ENCODE data around the gene CDK14. TPM values are rescaled to one million over a fixed set of nuclear protein-coding genes. Genes with fewer than 3 reads are reported as not detected.
"Not testable (repeated sequence)": the region's sequence is repeated elsewhere in the genome, so short reads cannot be mapped to it uniquely, and the experiment has no call there.

CDK14 gene
- polyA plus RNA-seq, 3 donors, result 28.6 to 35.1 (median 33.7) TPM

DNA sequence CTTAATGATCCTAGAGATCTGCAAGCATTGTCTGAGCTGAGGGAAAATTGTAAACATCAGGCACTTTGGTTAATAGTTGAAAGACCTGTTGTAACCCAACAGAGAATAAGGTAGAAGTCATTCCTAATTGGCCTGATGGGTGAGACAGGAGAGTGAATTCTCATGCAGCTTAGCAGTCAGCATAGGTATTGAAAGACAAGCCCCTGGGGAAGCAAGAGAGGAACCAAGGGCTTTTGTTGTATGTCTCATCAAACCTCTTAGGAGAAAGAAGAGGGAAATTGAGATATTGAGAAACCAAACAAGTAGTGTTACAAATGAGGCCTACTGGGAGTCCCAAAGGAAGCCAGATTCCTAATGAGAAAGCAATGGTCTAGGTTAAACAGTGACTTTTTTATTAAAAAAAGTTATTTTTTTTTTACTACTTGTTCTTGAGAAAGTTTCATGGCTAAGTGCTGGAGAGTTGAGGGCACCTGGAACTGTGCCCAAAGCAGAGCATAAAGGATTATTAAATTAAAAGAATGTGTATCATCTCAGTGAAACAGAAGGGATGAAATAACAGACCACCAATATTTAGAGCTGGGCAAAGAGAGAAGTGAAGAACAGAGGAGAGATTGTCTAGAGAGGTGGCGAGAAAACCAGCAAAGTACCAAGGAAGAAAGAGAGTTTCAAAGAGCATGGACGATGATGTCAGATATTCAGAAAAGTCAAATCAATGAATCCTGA, 168.9 kb downstream of the CDK14 start:
- DNase-seq (ENCODE audit: extremely low read depth in 1 of 11, low read depth in 9 of 11, low spot score in 4 of 11), result no peak

DNA sequence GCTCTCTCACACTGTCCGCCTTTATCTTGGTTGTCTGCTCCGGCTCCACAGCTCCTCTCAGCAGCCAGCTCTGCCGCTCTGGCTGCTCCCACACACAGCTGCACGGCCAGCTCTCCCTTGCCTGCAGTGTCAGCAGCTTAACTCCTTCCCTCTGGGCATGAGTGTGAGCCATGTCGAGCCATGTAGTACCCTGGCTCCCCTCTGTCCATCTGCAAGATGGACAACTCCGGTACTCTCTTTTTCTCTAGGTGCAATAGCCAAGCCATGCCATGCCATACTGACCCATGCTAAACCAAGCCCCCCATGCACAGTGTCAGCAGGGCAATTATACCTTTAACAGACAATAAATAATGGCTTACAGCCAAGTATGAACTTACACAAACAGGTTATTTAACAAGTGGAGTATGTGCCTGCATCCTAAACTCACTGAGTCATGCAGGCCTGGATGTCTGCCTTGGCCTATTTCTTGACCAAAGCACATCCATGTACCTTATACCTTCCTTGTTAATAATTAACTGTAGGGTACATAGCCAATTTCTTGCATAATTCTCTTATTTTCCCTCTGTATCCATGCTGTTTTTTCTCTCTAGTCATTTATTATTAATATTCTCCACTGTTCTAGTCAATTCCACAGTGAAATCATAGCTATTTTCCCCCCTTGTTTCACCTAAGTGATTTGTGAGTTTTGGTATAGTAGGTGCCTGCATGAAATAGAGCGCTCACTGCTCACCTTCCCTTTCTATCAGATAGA, 170.9 kb downstream of the CDK14 start:
- DNase-seq (ENCODE audit: extremely low read depth in 1 of 11, low read depth in 9 of 11, low spot score in 4 of 11), result peak in 9 of 11 donors; percentile 36 to 54 (median 47)

DNA sequence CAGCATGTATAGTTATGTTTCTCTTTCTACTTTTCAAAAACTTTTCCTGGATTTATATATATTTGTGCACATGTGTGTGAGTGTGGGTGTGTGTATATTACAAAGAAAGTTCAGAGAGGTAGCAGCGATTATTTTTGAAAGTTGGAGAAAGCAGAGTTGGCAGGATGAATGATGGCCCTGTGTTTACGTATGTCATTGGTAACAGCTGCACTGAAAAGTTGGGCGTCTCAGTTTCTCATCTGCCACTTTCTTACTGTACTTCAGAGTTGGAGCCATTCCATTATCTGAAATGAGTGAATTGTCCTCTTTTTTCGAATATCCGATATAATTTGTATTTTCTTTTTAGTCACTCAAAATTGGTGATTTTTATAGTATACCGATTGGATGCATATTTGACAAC, 172.2 kb downstream of the CDK14 start:
- no peak for DNase-seq (ENCODE audit: extremely low read depth in 1 of 11, low read depth in 9 of 11, low spot score in 4 of 11)

DNA sequence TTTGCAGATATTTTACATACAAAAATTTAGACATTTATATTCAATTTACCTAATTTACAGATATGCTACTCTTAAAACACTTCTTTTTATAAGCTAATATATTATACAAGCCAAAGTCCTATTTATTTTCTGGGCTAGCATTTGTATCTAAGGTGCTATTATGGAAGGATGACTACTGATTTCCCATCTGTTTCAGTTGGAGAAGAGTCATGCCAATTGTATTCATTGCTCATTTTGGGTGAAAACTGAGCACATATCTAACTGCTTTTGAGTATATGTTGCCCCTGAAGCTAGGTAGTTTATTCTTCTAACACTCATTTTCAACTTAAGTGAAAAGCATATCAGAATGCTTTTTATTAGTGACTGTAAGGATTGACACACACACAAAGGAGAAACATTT, 172.9 kb downstream of the CDK14 start:
- DNase-seq (ENCODE audit: extremely low read depth in 1 of 11, low read depth in 9 of 11, low spot score in 4 of 11), result no peak

DNA sequence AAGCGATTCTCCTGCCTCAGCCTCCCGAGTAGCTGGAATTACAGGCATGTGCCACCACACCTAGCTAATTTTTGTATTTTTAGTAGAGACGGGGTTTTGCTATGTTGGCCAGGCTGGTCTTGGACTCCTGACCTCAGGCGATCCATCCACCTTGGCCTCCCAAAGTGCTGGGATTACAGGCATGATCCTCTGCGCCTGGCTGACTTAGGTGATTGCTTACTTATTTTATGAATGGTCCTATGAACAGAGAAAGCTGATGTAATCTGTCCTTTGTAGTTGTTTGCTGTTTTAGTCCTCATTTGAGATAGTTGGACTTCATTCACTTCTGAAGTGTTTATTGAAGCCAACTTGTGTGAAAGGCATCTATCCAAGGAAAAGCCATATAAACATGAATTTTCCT, 173.4 kb downstream of the CDK14 start:
- DNase-seq (ENCODE audit: extremely low read depth in 1 of 11, low read depth in 9 of 11, low spot score in 4 of 11), result not testable (repeated sequence)

DNA sequence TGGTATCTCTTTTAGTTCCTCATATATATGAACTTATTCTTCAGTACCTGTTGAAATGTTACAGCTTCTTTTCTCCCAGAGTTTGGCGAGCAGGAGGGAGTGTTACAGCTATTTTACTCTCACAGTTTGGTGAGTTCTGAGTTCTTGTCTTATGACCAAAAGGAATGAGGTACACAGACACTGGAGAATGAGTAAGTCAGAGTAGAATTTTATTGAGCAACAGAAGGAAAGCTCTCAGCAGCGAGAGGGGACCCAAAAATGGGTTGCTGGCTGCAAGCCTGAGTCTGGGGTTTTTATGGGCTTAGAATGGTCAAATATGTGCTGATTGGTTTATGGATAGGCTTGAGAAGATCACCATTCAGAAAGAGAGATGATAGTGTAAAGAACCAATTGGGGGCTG, 175.2 kb downstream of the CDK14 start:
- no peak for DNase-seq (ENCODE audit: extremely low read depth in 1 of 11, low read depth in 9 of 11, low spot score in 4 of 11)

DNA sequence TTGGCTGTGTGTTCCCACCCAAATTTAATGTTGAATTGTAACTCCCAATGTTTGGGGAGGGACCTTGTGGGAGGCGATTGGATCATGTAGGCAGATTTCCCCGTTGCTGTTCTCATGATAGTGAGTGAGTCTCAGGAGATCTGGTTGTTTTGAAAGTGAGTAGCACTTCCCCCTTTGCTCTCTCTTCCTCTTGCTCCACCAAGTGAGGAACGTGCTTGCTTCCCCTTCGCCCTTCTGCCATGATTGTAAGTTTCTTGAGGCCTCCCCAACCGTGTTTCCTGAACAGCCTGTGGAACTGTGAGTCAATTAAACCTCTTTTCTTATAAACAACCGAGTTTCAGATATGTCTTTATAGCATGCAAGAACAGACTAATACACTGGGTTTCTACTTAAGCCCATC, 176.3 kb downstream of the CDK14 start:
- DNase-seq (ENCODE audit: extremely low read depth in 1 of 11, low read depth in 9 of 11, low spot score in 4 of 11), result no peak

DNA sequence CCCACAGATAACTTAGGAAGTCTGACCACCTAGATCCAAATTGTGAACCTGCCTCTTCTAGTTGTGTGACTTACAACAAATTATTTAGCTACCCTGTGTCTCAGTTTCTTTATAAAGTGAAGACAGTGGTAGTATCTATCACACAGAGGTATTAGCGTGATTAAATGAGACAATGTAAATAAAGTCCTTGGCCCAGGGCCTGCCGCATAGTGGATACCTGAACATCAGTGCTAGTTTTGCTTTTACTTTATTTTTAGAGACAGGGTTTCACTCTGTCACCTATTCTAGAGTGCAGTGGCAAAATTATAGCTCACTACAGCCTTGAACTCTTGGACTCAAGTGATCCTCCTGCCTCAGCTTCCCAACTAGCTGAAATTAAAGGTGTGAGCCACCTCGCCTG, 177.1 kb downstream of the CDK14 start:
- DNase-seq (ENCODE audit: extremely low read depth in 1 of 11, low read depth in 9 of 11, low spot score in 4 of 11), result no peak

DNA sequence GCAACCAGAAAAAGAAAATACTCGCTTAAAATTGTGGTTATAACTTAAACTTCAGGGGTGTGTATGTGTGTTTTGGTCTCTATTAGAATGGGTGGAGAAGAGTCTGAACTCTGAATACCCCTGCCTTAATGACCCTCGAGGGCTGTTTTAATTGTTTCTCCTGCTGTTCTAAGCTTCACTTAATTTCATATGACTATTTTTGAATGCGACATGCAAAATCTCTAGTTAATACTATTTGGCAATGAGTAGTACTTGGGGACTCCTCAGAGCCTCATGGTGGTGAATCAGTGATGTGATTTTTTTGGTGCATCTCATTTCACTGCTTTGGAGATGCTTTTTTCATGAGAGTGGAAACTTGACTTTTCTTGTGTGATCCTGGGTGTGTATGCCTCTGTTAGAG, 178.6 kb downstream of the CDK14 start:
- DNase-seq (ENCODE audit: extremely low read depth in 1 of 11, low read depth in 9 of 11, low spot score in 4 of 11), result no peak

DNA sequence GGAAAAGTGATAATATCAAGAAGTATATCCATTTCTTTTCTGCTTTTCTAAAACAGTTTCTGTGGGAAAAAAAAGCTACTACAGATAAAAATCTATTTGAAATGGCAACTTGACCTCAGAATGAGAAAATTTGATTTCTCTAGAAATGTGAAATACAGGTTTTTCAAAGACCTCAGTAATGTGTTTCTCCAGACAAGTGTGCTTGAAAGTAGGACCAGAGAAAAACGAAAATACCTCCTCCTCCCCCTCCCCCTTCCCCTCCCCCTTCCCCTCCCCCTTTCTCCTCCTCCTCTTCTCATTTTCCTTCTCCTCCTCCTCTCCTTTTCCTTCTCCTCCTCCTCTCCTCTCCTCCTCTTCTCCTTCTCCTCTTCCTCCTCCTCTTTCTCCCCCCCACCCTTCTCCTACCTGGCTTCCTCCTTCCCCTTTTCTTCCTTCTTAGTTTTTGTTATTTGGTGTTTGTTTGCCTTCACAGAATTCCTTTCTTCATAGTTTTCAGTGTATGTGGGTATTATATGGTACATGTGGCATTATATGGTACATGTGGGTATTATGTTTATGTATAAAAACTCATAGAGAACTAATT, 179.4 kb downstream of the CDK14 start:
- no peak for DNase-seq (ENCODE audit: extremely low read depth in 1 of 11, low read depth in 9 of 11, low spot score in 4 of 11)

DNA sequence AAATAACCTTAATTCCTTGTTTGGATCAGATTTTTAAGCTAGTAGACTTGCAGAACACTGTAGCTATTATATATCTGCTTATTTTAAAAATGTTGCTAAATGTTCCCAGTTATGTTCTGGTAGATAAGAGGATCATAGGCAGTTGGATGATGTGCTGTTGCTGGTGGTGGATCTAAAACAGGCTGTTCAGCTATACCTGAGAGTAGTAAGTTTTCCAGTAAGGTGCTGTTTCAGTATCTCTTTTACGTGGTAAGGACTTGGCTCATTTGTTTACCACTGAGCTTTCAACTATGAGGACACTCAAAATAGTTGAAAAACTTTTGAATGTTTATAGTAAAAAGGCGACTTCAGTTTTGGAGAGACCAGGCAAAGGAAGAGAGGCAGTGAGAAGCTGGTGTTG, 180.9 kb downstream of the CDK14 start:
- no peak for DNase-seq (ENCODE audit: extremely low read depth in 1 of 11, low read depth in 9 of 11, low spot score in 4 of 11)

DNA sequence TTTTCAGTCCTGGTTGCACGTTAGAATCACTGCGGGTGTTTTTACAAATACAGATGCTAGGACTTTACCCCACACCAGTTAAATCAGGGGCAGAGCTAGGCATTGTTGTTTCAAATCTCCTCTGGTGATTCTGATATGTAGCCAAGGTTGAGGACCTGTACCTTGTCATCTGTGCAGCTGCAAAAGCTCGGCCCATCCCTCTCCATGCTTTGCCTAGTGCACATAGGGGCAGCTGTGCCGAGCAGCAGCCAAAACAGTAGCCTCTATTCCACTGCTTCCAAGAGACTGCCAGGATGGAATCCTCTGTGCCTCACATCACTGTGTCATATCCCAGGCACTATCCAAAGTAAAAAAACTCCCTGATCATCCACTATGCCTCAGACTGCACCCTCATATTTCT, 181.3 kb downstream of the CDK14 start:
- DNase-seq (ENCODE audit: extremely low read depth in 1 of 11, low read depth in 9 of 11, low spot score in 4 of 11), result no peak

DNA sequence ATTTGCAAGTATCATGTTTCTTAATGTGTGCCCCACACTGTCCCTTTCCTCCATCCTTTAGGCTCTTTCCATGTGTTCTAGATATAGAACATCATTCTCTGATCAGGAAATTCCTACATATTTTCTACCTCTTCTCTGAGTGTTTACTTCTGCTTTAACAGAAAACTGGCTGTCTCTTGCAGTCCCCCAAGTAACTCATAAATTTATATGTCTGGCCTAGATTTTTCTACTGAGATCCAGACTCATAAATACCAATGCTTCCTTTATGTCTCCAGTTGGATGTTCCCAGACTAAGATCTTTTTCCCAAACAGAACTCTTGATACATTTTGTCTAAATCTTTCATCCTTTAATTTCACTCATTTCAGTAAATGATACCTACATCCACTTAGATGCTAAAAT, 181.8 kb downstream of the CDK14 start:
- DNase-seq (ENCODE audit: extremely low read depth in 1 of 11, low read depth in 9 of 11, low spot score in 4 of 11), result no peak

DNA sequence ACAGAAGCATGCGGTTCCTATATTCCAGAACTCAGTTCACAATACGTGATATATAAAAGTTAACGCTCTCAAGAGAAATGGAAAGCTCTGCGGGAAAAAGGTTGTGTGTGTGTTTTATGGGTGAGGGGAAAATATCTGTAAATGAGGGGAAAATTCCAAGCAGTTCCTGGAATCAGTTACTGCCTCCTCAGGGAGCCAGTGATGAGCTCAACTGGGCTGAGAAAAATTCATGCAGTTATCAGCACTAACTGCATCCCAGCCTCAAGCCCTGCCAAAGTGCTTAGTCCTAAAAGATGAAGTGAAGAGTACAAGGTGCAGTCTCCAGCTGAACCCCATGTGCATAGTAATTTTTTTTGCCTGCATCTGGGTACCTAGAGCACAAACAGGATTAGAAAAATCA, 191.9 kb downstream of the CDK14 start:
- DNase-seq (ENCODE audit: extremely low read depth in 1 of 11, low read depth in 9 of 11, low spot score in 4 of 11), result no peak

DNA sequence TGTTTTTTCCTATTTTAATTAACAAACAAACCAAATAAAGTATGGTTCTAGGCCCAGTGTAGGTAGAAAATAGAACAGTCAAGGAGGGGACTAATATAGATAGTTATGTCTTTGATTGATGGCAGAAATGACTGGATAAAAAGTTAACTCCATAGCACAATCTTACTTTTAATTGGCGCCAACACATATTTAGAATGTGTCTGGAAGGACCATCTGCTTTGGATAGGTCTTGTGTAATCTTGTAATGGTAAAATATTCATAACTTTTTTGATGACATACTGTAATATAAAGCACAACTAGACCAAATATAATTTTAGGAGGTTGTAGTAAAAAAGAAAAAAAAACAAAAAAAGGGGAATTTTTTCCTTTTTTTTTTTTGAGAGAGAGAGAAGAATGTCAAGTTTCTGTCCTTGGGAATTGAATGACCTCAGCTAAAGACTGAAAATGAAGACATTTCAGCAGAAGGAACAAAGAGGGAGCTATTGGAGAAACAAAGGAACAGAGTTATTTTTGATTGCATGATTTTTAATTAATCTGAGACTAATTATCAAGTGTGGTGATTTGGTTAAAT, 193.7 kb downstream of the CDK14 start:
- no peak for DNase-seq (ENCODE audit: extremely low read depth in 1 of 11, low read depth in 9 of 11, low spot score in 4 of 11)

DNA sequence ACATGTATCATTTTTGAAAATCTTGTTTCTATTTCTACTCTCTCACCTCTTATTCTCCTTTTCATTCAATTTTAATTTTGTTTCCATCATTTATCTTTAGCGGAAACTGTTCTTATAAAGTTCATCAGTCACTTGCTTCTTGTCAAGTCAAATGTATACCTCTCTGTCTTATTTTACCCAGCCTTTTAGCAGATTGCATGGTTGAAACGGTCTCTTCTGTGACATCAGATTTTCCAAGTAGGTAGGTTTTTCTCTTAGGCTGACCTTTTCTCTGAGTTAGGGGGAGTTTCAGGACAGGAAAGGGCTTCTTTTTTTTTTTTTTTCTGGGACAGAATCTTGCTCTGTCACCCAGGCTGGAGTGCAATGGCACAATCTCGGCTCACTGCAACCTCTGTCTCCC, 195.5 kb downstream of the CDK14 start:
- DNase-seq (ENCODE audit: extremely low read depth in 1 of 11, low read depth in 9 of 11, low spot score in 4 of 11), result no peak

DNA sequence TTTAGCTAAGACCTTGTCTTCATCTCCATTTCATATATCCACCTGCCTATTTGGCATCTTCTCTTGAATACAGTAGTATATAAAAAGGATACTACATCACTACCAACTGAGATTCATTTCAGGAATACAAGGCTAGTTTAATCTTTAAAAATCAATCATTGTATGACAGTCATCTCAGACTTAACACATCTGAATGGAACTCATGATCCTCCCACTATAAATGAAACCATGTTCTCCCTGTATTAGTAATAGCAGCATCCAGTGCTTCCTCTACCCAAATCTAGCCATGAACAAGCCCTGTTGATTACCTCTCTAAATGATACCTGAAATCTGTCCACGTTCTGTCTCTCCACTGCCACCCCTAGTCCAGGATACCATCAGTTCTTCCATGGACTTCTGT, 196.2 kb downstream of the CDK14 start:
- no peak for DNase-seq (ENCODE audit: extremely low read depth in 1 of 11, low read depth in 9 of 11, low spot score in 4 of 11)

DNA sequence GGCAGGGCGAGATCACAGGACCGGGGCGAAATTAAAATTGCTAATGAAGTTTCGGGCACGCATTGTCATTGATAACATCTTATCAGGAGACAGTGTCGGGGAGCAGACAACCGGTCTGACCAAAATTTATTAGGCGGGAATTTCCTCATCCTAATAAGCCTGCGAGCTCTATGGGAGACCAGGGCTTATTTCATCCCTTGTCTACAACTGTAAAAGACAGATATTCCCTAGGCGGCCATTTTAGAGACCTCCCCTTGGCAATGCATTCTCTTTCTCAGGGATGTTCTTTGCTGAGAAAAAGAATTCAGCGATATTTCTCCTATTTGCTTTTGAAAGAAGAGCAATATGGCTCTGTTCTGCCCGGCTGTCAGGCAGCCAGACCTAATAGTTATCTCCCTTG, 198.1 kb downstream of the CDK14 start:
- DNase-seq (ENCODE audit: extremely low read depth in 1 of 11, low read depth in 9 of 11, low spot score in 4 of 11), result not testable (repeated sequence)

DNA sequence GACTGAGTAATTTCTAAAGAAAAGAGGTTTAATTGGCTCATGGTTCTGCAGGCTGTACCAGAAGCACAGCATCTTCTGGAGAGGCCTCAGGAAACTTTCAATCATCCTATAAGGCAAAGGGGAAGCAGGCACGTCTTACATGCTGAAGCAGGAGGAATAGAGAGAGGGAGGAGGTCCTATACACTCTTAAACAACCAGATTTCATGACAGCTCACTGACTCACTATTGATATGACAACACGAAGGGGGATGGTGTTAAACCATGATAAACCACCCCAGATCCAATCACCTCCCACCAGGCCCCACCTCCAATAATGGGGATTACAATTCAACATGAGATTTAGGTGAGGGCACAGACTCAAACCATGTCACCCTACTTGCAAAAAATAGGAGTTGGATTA, 201.5 kb downstream of the CDK14 start:
- DNase-seq (ENCODE audit: extremely low read depth in 1 of 11, low read depth in 9 of 11, low spot score in 4 of 11), result no peak

DNA sequence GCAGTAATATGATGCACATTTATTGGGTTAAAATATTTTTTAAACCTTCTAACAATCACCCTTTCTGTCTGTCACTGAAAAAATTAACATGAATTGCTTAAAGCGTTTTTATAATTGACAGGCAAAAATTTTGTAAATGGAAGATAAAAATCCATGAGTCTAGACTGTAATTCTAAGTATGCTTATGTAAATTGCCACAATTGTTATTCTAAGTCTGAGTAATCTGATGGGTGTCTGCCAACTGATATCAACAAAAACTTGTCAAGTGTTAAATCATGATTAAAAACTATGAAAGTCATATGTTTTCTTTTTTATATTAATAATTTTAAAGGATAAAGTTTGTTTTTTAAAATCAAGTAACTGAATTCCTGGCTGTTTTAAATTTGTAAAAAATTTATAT, 208.2 kb downstream of the CDK14 start:
- DNase-seq (ENCODE audit: extremely low read depth in 1 of 11, low read depth in 9 of 11, low spot score in 4 of 11), result no peak
